SU-DHL-6 (cell line): ENCODE measurements around the gene SPDYE3.
"Not testable (repeated sequence)": the region's sequence is repeated elsewhere in the genome, so short reads cannot be mapped to it uniquely, and the experiment has no call there.

ENCODE experiments used
- H2AFZ ChIP-seq: fragments of 200-600 bp; sonication (generic); 2 replicates; pipeline ENCODE4 v1.6.1; 2014; ENCODE audit warnings: low read depth, mild to moderate bottlenecking, moderate library complexity, mixed read lengths, antibody characterized with exemption, low read length; ENCODE audit not compliant: severe bottlenecking
- H3F3A ChIP-seq: fragments of 200-600 bp; shearing (Covaris generic); 2 replicates; pipeline ENCODE4 v1.6.0; 2016; ENCODE audit warnings: antibody characterized with exemption, mild to moderate bottlenecking; ENCODE audit not compliant: insufficient read depth
- H3K27ac ChIP-seq: fragments of 200-600 bp; sonication (generic); 2 replicates; pipeline ENCODE4 v1.5.1; 2016; ENCODE audit warnings: low read depth, mild to moderate bottlenecking, low read length, moderate library complexity, mixed read lengths
- H3K27me3 ChIP-seq: fragments of 200-600 bp; sonication (generic), shearing (Covaris generic); 2 replicates; pipeline ENCODE4 v1.6.0; 2014; ENCODE audit warnings: mild to moderate bottlenecking, low read length
- H3K36me3 ChIP-seq: fragments of 200-600 bp; sonication (generic); 2 replicates; pipeline ENCODE4 v1.6.1; 2014; ENCODE audit warnings: mild to moderate bottlenecking, low read length, mixed read lengths
- H3K4me2 ChIP-seq: fragments of 300-600, 200-600 bp; shearing (Covaris generic), sonication (generic); 2 replicates; pipeline ENCODE4 v1.6.0; 2014; ENCODE audit warnings: low read length, low read depth, mild to moderate bottlenecking; ENCODE audit not compliant: poor library complexity, severe bottlenecking
- H3K4me3 ChIP-seq: fragments of 200-600 bp; sonication (generic); 2 replicates; pipeline ENCODE4 v1.5.1; 2014; ENCODE audit warnings: antibody characterized with exemption, low read length, mild to moderate bottlenecking, mixed read lengths; ENCODE audit not compliant: insufficient read depth, poor library complexity, severe bottlenecking
- H3K79me2 ChIP-seq: fragments of 200-600 bp; sonication (generic); 2 replicates; pipeline ENCODE4 v1.6.1; 2014; ENCODE audit warnings: mild to moderate bottlenecking, low read length, moderate library complexity; ENCODE audit not compliant: insufficient read depth
- H3K9ac ChIP-seq: fragments of 200-600 bp; sonication (generic); 2 replicates; pipeline ENCODE4 v1.7.0; 2014; ENCODE audit warnings: mild to moderate bottlenecking, low read length
- H3K9me2 ChIP-seq: fragments of 200-600 bp; sonication (generic); replicated peaks from 2 replicates; pipeline ENCODE4 v1.6.1; 2014; ENCODE audit warnings: low read length; ENCODE audit not compliant: insufficient read depth
- H3K9me3 ChIP-seq: fragments of 200-600 bp; sonication (generic); 2 replicates; pipeline ENCODE4 v1.6.1; 2014; ENCODE audit warnings: low read length, mixed read lengths; ENCODE audit not compliant: insufficient read depth
- H4K20me1 ChIP-seq: fragments of 200-600 bp; sonication (generic); 2 replicates; pipeline ENCODE4 v1.6.1; 2014; ENCODE audit warnings: low read depth, mild to moderate bottlenecking, antibody characterized with exemption, low read length, moderate library complexity, mixed read lengths

Gene SPDYE3

GRCh38 chr7:100307402-100307801 lies at the start of gene SPDYE3:
Gene SPDYE3, plus strand, starts transcription at chr7:100307702. Its CDS starts 184 bp downstream, at chr7:100307886.
- H3K36me3 ChIP-seq, H3K9me2 ChIP-seq, H3F3A ChIP-seq, H3K27me3 ChIP-seq, H2AFZ ChIP-seq, H3K27ac ChIP-seq, H3K79me2 ChIP-seq, H3K9me3 ChIP-seq, H3K4me2 ChIP-seq, H3K9ac ChIP-seq, H3K4me3 ChIP-seq, H4K20me1 ChIP-seq: not testable (repeated sequence)

GRCh38 chr7:100259984-100260383 lies 47.5 kb upstream of the SPDYE3 start:
- H3K9me2 ChIP-seq, H3K79me2 ChIP-seq, H3K4me2 ChIP-seq, H3K27me3 ChIP-seq, H3K9me3 ChIP-seq, H3K4me3 ChIP-seq, H3K27ac ChIP-seq, H3K9ac ChIP-seq, H4K20me1 ChIP-seq, H3F3A ChIP-seq, H3K36me3 ChIP-seq, H2AFZ ChIP-seq: not testable (repeated sequence)

GRCh38 chr7:100262896-100263295 lies 44.6 kb upstream of the SPDYE3 start:
- H3K36me3 ChIP-seq, H3K27me3 ChIP-seq, H3K4me2 ChIP-seq, H3K4me3 ChIP-seq, H3K9me3 ChIP-seq, H3F3A ChIP-seq, H2AFZ ChIP-seq, H4K20me1 ChIP-seq, H3K27ac ChIP-seq, H3K79me2 ChIP-seq, H3K9me2 ChIP-seq, H3K9ac ChIP-seq: not testable (repeated sequence)

GRCh38 chr7:100264223-100264622 lies 43.3 kb upstream of the SPDYE3 start:
- not testable (repeated sequence) for H3K9ac ChIP-seq, H3K27me3 ChIP-seq, H2AFZ ChIP-seq, H3F3A ChIP-seq, H3K27ac ChIP-seq, H4K20me1 ChIP-seq, H3K4me3 ChIP-seq, H3K79me2 ChIP-seq, H3K4me2 ChIP-seq, H3K9me3 ChIP-seq, H3K36me3 ChIP-seq, H3K9me2 ChIP-seq

GRCh38 chr7:100264669-100265165 lies 42.8 kb upstream of the SPDYE3 start:
- H3K79me2 ChIP-seq, H3K27me3 ChIP-seq, H3K9me3 ChIP-seq, H3K9me2 ChIP-seq, H3K4me2 ChIP-seq, H3F3A ChIP-seq, H2AFZ ChIP-seq, H3K4me3 ChIP-seq, H3K9ac ChIP-seq, H4K20me1 ChIP-seq, H3K36me3 ChIP-seq, H3K27ac ChIP-seq: not testable (repeated sequence)

- H3K9me3 ChIP-seq, H3K4me2 ChIP-seq, H3K79me2 ChIP-seq, H3K9ac ChIP-seq, H3F3A ChIP-seq, H3K27ac ChIP-seq, H3K9me2 ChIP-seq, H3K36me3 ChIP-seq, H2AFZ ChIP-seq, H3K4me3 ChIP-seq, H4K20me1 ChIP-seq, H3K27me3 ChIP-seq: not testable (repeated sequence)
Measured at GRCh38 chr7:100265851-100266250, 41.7 kb upstream of the SPDYE3 start.
